CD4-positive, CD25-positive, alpha-beta regulatory T cell (primary cell): ENCODE results near the gene MECP2. TPM values are rescaled to one million over a fixed set of nuclear protein-coding genes. Genes with fewer than 3 reads are reported as not detected.
A peak's percentile ranks its signal among the peaks of the same experiment; 100 is the strongest.

Experiments
- ATAC-seq, 2 donors: fragments of 150-1000 bp; cut with Tn5 transposase; one replicate each; pipeline ENCODE4 v1.10.0; 2021; ENCODE audit warnings: low read depth in 2 of 2, moderate number of reproducible peaks in 2 of 2, moderate library complexity in 1 of 2
- DNase-seq, 3 donors: peaks; one replicate each; pipeline versions ENCODE4 v3.0.0 to v3.0.0-alpha.2; 2012 to 2022; ENCODE audit warnings: mixed read lengths in 1 of 3
- H3K27ac ChIP-seq: one replicate; pipeline ENCODE4 v1.7.0; 2013; ENCODE audit warnings: mild to moderate bottlenecking, low read length; ENCODE audit not compliant: insufficient read depth, poor library complexity, severe bottlenecking
- H3K27me3 ChIP-seq: one replicate; pipeline ENCODE4 v1.7.0; 2013; ENCODE audit warnings: low read length; ENCODE audit not compliant: control insufficient read depth, insufficient read depth
- H3K36me3 ChIP-seq: one replicate; pipeline ENCODE4 v1.7.0; 2013; ENCODE audit warnings: mild to moderate bottlenecking, low read length, moderate library complexity; ENCODE audit not compliant: control insufficient read depth, insufficient read depth
- H3K4me1 ChIP-seq: 2 replicates; pipeline ENCODE4 v1.7.0; 2013; ENCODE audit warnings: mild to moderate bottlenecking, low read length; ENCODE audit not compliant: insufficient read depth, control insufficient read depth, poor library complexity, severe bottlenecking
- H3K4me3 ChIP-seq: one replicate; pipeline ENCODE4 v1.7.0; 2013; ENCODE audit warnings: low read depth, mild to moderate bottlenecking, low read length, moderate library complexity
- H3K9me3 ChIP-seq, 2 experiments: 1 replicate in 1 of 2; 2 replicates in 1 of 2; pipeline ENCODE4 v1.7.0; 2013; ENCODE audit warnings: low read length in 2 of 2, mild to moderate bottlenecking in 1 of 2, moderate library complexity in 1 of 2; ENCODE audit not compliant: control insufficient read depth in 2 of 2
- H3K27ac Mint-ChIP-seq, 3 donors: one replicate each; pipeline ENCODE4 v1.8.0; 2020 to 2022; ENCODE audit warnings: mild to moderate bottlenecking in 3 of 3, mixed read lengths in 3 of 3, moderate library complexity in 2 of 3
- H3K27me3 Mint-ChIP-seq: one replicate; pipeline ENCODE4 v1.8.0; 2022; ENCODE audit warnings: mild to moderate bottlenecking, mixed read lengths
- H3K36me3 Mint-ChIP-seq: one replicate; pipeline ENCODE4 v1.8.0; 2020; ENCODE audit warnings: mixed read lengths
- H3K4me1 Mint-ChIP-seq, 4 donors: one replicate each; pipeline ENCODE4 v1.8.0; 2020 to 2022; ENCODE audit warnings: mixed read lengths in 4 of 4, mild to moderate bottlenecking in 1 of 4
- H3K4me3 Mint-ChIP-seq, 4 donors: one replicate each; pipeline ENCODE4 v1.8.0; 2020 to 2022; ENCODE audit warnings: mild to moderate bottlenecking in 4 of 4, mixed read lengths in 4 of 4, moderate library complexity in 3 of 4
- H3K9me3 Mint-ChIP-seq, 7 donors: one replicate each; pipeline ENCODE4 v1.8.0; 2020 to 2022; ENCODE audit warnings: mixed read lengths in 7 of 7, mild to moderate bottlenecking in 3 of 7, moderate library complexity in 2 of 7
- polyA plus RNA-seq, 4 donors: library from polyadenylated mRNA; unstranded; fragments of 300-500 nt; fragmentation: Illumina TruSeq; gene quantifications; one replicate each; pipeline ENCODE4 v1.2.3, GENCODE V29; 2021
- total RNA-seq: library from RNA; stranded (reverse); gene quantifications from one replicate; pipeline ENCODE4 v1.2.3, GENCODE V29; 2022

MECP2 gene
- total and polyA plus RNA-seq, 5 donors from 2014 or later, result 13.3 to 180 (median 16.9) TPM

GRCh38 chrX:154040863-154041262, 56.7 kb downstream of the MECP2 start:
- Mint-ChIP-seq H3K9me3 (peaks cover 0 to 1% (median 0%) of the 10 kb centered on the region in 7 donors), H3K4me3 (no peak overlapping the region), H3K4me1 (peaks cover 4 to 57% (median 18%) of the 10 kb centered on the region in 4 donors), H3K36me3 (peaks cover 8% of the 10 kb centered on the region), H3K27me3 (no peaks in the 10 kb centered on the region), H3K27ac (peak overlapping the region in 2 of 3 donors; percentile 33 to 52)
- H3K27ac ChIP-seq, result no peak overlapping the region
- DNase-seq, result no peak
- no peak overlapping the region for H3K4me3 ChIP-seq
- peaks cover 4% of the 10 kb centered on the region for H3K4me1 ChIP-seq
- H3K27me3 ChIP-seq, result no peaks in the 10 kb centered on the region
- ATAC-seq, result no peak
- no peaks in the 10 kb centered on the region for H3K9me3 ChIP-seq
- peaks cover 22% of the 10 kb centered on the region for H3K36me3 ChIP-seq

GRCh38 chrX:154040307-154040756, 57.2 kb downstream of the MECP2 start:
- Histone ChIP-seq H3K27ac (no peak overlapping the region), H3K4me1 (peaks cover 4% of the 10 kb centered on the region), H3K27me3 (no peaks in the 10 kb centered on the region), H3K36me3 (peaks cover 22% of the 10 kb centered on the region), H3K4me3 (no peak overlapping the region), H3K9me3 (no peaks in the 10 kb centered on the region)
- Mint-ChIP-seq H3K9me3 (peaks cover 0 to 1% (median 0%) of the 10 kb centered on the region in 7 donors), H3K4me1 (peaks cover 4 to 57% (median 18%) of the 10 kb centered on the region in 4 donors), H3K27ac (peak overlapping the region; percentile 23 to 59 (median 33)), H3K36me3 (peaks cover 8% of the 10 kb centered on the region), H3K4me3 (no peak overlapping the region), H3K27me3 (no peaks in the 10 kb centered on the region)
- ATAC-seq (peak in 1 of 2 donors; percentile 34), DNase-seq (no peak)

- ATAC-seq (no peak), DNase-seq (no peak)
- Histone ChIP-seq H3K27ac (no peak overlapping the region), H3K4me1 (peaks cover 4% of the 10 kb centered on the region), H3K4me3 (no peak overlapping the region), H3K27me3 (no peaks in the 10 kb centered on the region), H3K9me3 (no peaks in the 10 kb centered on the region), H3K36me3 (peaks cover 15% of the 10 kb centered on the region)
- Mint-ChIP-seq H3K27me3 (no peaks in the 10 kb centered on the region), H3K27ac (peak overlapping the region in 1 of 3 donors; percentile 59), H3K9me3 (peaks cover 0 to 1% (median 0%) of the 10 kb centered on the region in 7 donors), H3K36me3 (peaks cover 8% of the 10 kb centered on the region), H3K4me1 (peaks cover 4 to 55% (median 23%) of the 10 kb centered on the region in 4 donors), H3K4me3 (no peak overlapping the region)
Measured at GRCh38 chrX:154039577-154039976, 57.9 kb downstream of the MECP2 start.

GRCh38 chrX:154038656-154039055, 58.9 kb downstream of the MECP2 start:
- Histone ChIP-seq H3K9me3 (no peaks in the 10 kb centered on the region), H3K36me3 (peaks cover 13% of the 10 kb centered on the region), H3K27me3 (no peaks in the 10 kb centered on the region), H3K27ac (no peak overlapping the region), H3K4me3 (no peak overlapping the region), H3K4me1 (peaks cover 4% of the 10 kb centered on the region)
- Mint-ChIP-seq H3K4me1 (peaks cover 4 to 50% (median 19%) of the 10 kb centered on the region in 4 donors), H3K9me3 (no peaks in the 10 kb centered on the region), H3K4me3 (no peak overlapping the region), H3K36me3 (peaks cover 8% of the 10 kb centered on the region), H3K27me3 (no peaks in the 10 kb centered on the region), H3K27ac (peak overlapping the region in 1 of 3 donors; percentile 1)
- no peak for ATAC-seq
- no peak for DNase-seq

- no peak overlapping the region for H3K4me3 Mint-ChIP-seq
- no peaks in the 10 kb centered on the region for H3K9me3 Mint-ChIP-seq
- H3K4me3 ChIP-seq, result no peak overlapping the region
- H3K27me3 ChIP-seq, result no peaks in the 10 kb centered on the region
- H3K4me1 ChIP-seq, result peaks cover 4% of the 10 kb centered on the region
- H3K27me3 Mint-ChIP-seq, result no peaks in the 10 kb centered on the region
- peaks cover 13% of the 10 kb centered on the region for H3K36me3 ChIP-seq
- no peak overlapping the region for H3K27ac ChIP-seq
- peaks cover 8% of the 10 kb centered on the region for H3K36me3 Mint-ChIP-seq
- no peaks in the 10 kb centered on the region for H3K9me3 ChIP-seq
- H3K27ac Mint-ChIP-seq, result peak overlapping the region in 1 of 3 donors; percentile 5
- peaks cover 4 to 54% (median 19%) of the 10 kb centered on the region in 4 donors for H3K4me1 Mint-ChIP-seq
- DNase-seq (no peak), ATAC-seq (no peak)
Measured at GRCh38 chrX:154037754-154038153, 59.8 kb downstream of the MECP2 start.

GRCh38 chrX:154036513-154036912, 61.0 kb downstream of the MECP2 start:
- Mint-ChIP-seq H3K4me1 (peaks cover 4 to 46% (median 19%) of the 10 kb centered on the region in 4 donors), H3K27me3 (no peaks in the 10 kb centered on the region), H3K36me3 (peaks cover 8% of the 10 kb centered on the region), H3K27ac (peak overlapping the region in 2 of 3 donors; percentile 81 to 83), H3K9me3 (peaks cover 0 to 5% (median 0%) of the 10 kb centered on the region in 7 donors), H3K4me3 (peak overlapping the region in 2 of 4 donors; percentile 33 to 48)
- Histone ChIP-seq H3K4me1 (peaks cover 4% of the 10 kb centered on the region), H3K36me3 (peaks cover 20% of the 10 kb centered on the region), H3K27ac (no peak overlapping the region), H3K27me3 (no peaks in the 10 kb centered on the region), H3K9me3 (no peaks in the 10 kb centered on the region), H3K4me3 (no peak overlapping the region)
- DNase-seq, result peak in 2 of 3 donors; percentile 26 to 58
- peak in 1 of 2 donors; percentile 56 for ATAC-seq

GRCh38 chrX:154033848-154034247, 63.7 kb downstream of the MECP2 start:
- ATAC-seq (no peak), DNase-seq (no peak)
- Histone ChIP-seq H3K4me3 (no peak overlapping the region), H3K27ac (no peak overlapping the region), H3K36me3 (peaks cover 31% of the 10 kb centered on the region), H3K4me1 (peaks cover 4% of the 10 kb centered on the region), H3K27me3 (no peaks in the 10 kb centered on the region), H3K9me3 (no peaks in the 10 kb centered on the region)
- Mint-ChIP-seq H3K27ac (peak overlapping the region in 1 of 3 donors; percentile 36), H3K4me3 (peak overlapping the region in 1 of 4 donors; percentile 39), H3K36me3 (peaks cover 1% of the 10 kb centered on the region), H3K4me1 (peaks cover 0 to 26% (median 10%) of the 10 kb centered on the region in 4 donors), H3K27me3 (no peaks in the 10 kb centered on the region), H3K9me3 (peaks cover 0 to 5% (median 0%) of the 10 kb centered on the region in 7 donors)

GRCh38 chrX:154032653-154033052, 64.9 kb downstream of the MECP2 start:
- H3K36me3 Mint-ChIP-seq, result peaks cover 3% of the 10 kb centered on the region
- Histone ChIP-seq H3K4me1 (peaks cover 4% of the 10 kb centered on the region), H3K4me3 (no peak overlapping the region), H3K27ac (no peak overlapping the region), H3K27me3 (no peaks in the 10 kb centered on the region), H3K9me3 (no peaks in the 10 kb centered on the region), H3K36me3 (peaks cover 30% of the 10 kb centered on the region)
- no peaks in the 10 kb centered on the region for H3K27me3 Mint-ChIP-seq
- no peak overlapping the region for H3K27ac Mint-ChIP-seq
- peaks cover 0 to 32% (median 11%) of the 10 kb centered on the region in 4 donors for H3K4me1 Mint-ChIP-seq
- DNase-seq (no peak), ATAC-seq (no peak)
- no peak overlapping the region for H3K4me3 Mint-ChIP-seq
- peaks cover 0 to 5% (median 0%) of the 10 kb centered on the region in 7 donors for H3K9me3 Mint-ChIP-seq
